ENCODE data around the gene PAQR9. TPM values are rescaled to one million over a fixed set of nuclear protein-coding genes. Genes with fewer than 3 reads are reported as not detected.

PAQR9 gene
- total and polyA plus RNA-seq, 9 of the 15 experiments (the other 6 are each of a cell fraction or from before 2014, with no cell fraction given), result 0.04 to 0.58 (median 0.22) TPM

DNA sequence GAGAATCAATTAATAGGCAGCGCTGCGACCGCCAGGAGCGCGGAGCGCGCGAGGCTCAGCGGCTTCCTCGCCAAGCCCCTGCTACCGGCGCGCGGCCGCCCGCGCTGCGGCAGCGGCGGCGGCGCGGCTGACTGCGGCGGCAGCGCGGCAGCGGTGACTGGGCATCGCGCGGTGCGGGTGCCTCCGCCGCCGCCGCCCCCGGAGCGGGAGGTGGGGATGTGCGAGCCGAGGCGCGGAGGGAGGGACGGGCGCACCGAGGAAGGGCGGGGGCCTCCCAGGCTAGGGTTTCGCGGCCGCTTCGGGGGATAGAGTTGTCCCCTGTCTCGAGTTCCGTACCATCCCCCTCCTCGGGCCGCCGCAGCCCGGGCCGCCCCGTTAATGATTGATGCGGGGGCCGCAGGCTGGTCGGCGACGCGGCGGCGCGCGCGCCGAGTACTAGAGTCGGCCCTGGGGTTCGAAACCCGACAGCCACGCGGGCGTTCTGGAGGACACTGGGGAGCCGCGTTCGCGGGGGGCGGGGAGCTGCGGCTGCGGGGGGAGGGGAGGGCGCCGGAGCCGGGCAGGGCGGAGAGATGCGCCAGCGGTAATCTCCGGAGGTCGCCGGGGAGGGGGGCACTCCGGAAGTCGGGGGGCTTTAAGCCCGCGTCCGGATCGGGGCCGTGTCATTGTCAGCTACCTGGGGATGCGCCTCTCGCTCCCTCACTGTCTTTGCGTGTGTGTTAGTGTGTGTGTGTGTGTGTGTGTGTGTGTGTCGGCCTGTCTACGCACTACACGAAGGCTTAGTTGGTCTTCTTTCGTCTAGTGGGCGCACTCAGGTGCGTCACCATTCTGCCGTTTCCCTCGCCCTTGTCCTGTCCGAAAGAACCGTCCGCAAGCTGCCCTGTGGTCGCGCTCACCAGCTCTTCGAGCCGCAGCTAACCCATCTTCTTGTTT, at the start of gene PAQR9 (continued):
- no peak for TF ChIP-seq SIN3B (IDR thresholded peaks at IDR 0.05; ENCODE audit: low read depth)
- TF ChIP-seq ATF1 (CRISPR knock-in tag; IDR thresholded peaks at IDR 0.05), result no peak
- TF ChIP-seq ATF1 (tag; IDR thresholded peaks at IDR 0.05), result no peak
- TF ChIP-seq ZNF77 (CRISPR knock-in tag; IDR thresholded peaks at IDR 0.05), result no peak
- no peak for TF ChIP-seq YBX1 (IDR thresholded peaks at IDR 0.05)
- no peak for TF ChIP-seq ZKSCAN1 (IDR thresholded peaks at IDR 0.05; ENCODE audit: low read depth, low read length)
- TF ChIP-seq PML (IDR thresholded peaks at IDR 0.05; ENCODE audit: low read length), result no peak
- no peak for TF ChIP-seq TRIM28 (IDR thresholded peaks at IDR 0.05)
- no peak for TF ChIP-seq ZNF586 (CRISPR knock-in tag; conservative IDR thresholded peaks at IDR 0.05)
- TF ChIP-seq CREB1 (IDR thresholded peaks at IDR 0.05), result no peak
- TF ChIP-seq CREB1 (CRISPR knock-in tag; IDR thresholded peaks at IDR 0.05), result no peak
- TF ChIP-seq POU5F1 (IDR thresholded peaks at IDR 0.05; ENCODE audit: borderline replicate concordance, low read depth, low read length, partially characterized antibody), result no peak
- no peak for TF ChIP-seq HDGF (IDR thresholded peaks at IDR 0.05)
- TF ChIP-seq GTF2F1 (IDR thresholded peaks at IDR 0.05; ENCODE audit: low read depth, low read length), result no peak
- no peak for TF ChIP-seq HLTF (IDR thresholded peaks at IDR 0.05)
- no peak for TF ChIP-seq BRCA1 (IDR thresholded peaks at IDR 0.05)
- no peak for TF ChIP-seq BRCA1 (CRISPR knock-in tag; IDR thresholded peaks at IDR 0.05)
- TF ChIP-seq NCOA6 (IDR thresholded peaks at IDR 0.05), result no peak
- TF ChIP-seq, protein P1, sequence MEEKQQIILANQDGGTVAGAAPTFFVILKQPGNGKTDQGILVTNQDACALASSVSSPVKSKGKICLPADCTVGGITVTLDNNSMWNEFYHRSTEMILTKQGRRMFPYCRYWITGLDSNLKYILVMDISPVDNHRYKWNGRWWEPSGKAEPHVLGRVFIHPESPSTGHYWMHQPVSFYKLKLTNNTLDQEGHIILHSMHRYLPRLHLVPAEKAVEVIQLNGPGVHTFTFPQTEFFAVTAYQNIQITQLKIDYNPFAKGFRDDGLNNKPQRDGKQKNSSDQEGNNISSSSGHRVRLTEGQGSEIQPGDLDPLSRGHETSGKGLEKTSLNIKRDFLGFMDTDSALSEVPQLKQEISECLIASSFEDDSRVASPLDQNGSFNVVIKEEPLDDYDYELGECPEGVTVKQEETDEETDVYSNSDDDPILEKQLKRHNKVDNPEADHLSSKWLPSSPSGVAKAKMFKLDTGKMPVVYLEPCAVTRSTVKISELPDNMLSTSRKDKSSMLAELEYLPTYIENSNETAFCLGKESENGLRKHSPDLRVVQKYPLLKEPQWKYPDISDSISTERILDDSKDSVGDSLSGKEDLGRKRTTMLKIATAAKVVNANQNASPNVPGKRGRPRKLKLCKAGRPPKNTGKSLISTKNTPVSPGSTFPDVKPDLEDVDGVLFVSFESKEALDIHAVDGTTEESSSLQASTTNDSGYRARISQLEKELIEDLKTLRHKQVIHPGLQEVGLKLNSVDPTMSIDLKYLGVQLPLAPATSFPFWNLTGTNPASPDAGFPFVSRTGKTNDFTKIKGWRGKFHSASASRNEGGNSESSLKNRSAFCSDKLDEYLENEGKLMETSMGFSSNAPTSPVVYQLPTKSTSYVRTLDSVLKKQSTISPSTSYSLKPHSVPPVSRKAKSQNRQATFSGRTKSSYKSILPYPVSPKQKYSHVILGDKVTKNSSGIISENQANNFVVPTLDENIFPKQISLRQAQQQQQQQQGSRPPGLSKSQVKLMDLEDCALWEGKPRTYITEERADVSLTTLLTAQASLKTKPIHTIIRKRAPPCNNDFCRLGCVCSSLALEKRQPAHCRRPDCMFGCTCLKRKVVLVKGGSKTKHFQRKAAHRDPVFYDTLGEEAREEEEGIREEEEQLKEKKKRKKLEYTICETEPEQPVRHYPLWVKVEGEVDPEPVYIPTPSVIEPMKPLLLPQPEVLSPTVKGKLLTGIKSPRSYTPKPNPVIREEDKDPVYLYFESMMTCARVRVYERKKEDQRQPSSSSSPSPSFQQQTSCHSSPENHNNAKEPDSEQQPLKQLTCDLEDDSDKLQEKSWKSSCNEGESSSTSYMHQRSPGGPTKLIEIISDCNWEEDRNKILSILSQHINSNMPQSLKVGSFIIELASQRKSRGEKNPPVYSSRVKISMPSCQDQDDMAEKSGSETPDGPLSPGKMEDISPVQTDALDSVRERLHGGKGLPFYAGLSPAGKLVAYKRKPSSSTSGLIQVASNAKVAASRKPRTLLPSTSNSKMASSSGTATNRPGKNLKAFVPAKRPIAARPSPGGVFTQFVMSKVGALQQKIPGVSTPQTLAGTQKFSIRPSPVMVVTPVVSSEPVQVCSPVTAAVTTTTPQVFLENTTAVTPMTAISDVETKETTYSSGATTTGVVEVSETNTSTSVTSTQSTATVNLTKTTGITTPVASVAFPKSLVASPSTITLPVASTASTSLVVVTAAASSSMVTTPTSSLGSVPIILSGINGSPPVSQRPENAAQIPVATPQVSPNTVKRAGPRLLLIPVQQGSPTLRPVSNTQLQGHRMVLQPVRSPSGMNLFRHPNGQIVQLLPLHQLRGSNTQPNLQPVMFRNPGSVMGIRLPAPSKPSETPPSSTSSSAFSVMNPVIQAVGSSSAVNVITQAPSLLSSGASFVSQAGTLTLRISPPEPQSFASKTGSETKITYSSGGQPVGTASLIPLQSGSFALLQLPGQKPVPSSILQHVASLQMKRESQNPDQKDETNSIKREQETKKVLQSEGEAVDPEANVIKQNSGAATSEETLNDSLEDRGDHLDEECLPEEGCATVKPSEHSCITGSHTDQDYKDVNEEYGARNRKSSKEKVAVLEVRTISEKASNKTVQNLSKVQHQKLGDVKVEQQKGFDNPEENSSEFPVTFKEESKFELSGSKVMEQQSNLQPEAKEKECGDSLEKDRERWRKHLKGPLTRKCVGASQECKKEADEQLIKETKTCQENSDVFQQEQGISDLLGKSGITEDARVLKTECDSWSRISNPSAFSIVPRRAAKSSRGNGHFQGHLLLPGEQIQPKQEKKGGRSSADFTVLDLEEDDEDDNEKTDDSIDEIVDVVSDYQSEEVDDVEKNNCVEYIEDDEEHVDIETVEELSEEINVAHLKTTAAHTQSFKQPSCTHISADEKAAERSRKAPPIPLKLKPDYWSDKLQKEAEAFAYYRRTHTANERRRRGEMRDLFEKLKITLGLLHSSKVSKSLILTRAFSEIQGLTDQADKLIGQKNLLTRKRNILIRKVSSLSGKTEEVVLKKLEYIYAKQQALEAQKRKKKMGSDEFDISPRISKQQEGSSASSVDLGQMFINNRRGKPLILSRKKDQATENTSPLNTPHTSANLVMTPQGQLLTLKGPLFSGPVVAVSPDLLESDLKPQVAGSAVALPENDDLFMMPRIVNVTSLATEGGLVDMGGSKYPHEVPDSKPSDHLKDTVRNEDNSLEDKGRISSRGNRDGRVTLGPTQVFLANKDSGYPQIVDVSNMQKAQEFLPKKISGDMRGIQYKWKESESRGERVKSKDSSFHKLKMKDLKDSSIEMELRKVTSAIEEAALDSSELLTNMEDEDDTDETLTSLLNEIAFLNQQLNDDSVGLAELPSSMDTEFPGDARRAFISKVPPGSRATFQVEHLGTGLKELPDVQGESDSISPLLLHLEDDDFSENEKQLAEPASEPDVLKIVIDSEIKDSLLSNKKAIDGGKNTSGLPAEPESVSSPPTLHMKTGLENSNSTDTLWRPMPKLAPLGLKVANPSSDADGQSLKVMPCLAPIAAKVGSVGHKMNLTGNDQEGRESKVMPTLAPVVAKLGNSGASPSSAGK (IDR thresholded peaks at IDR 0.05), result peak; percentile 58; the same call in 1 of the 2 replicates
- no peak for TF ChIP-seq ZNF282 (CRISPR knock-in tag; IDR thresholded peaks at IDR 0.05)

All from K562 (cell line).